Naive thymus-derived CD8-positive, alpha-beta T cell (primary cell): Measurements from ENCODE around the gene TMEM8B. TPM values are rescaled to one million over a fixed set of nuclear protein-coding genes. Genes with fewer than 3 reads are reported as not detected.

Experiments used
- polyA plus RNA-seq, 3 donors: library from polyadenylated mRNA; unstranded; fragments of 300-500 nt; fragmentation: Illumina TruSeq; gene quantifications; one replicate each; pipeline ENCODE4 v1.2.3, GENCODE V29; 2021
- total RNA-seq, 8 experiments: library from RNA in 2 of 8; stranded (reverse) in 2 of 8; gene quantifications; one replicate each; pipeline ENCODE4 v1.2.3 and lab custom pipeline; 2021 to 2026

The TMEM8B gene
- total and polyA plus RNA-seq, 5 experiments from 2014 or later: 1.5 to 10.2 (median 2.4) TPM

Other genes starting within 250 kb of the TMEM8B start
- gene TESK1, start 224.0 kb upstream of the TMEM8B start, total RNA-seq: 10 to 100 TPM; 43.5 to 44.4 TPM
- 1 to 10 TPM; 3.0 to 8.1 (median 4.8) TPM for gene TESK1, start 224.0 kb upstream of the TMEM8B start, polyA plus RNA-seq
- gene CD72, start 210.8 kb upstream of the TMEM8B start, total RNA-seq: 1 to 10 TPM; 7.8 to 8.0 TPM
- gene CD72, start 210.8 kb upstream of the TMEM8B start, polyA plus RNA-seq: 1 to 10 TPM in 1 of 3 donors, under 1 TPM in 2; 0.80 to 1.5 (median 0.91) TPM
- gene SIT1, start 178.3 kb upstream of the TMEM8B start, total RNA-seq: 10 to 100 TPM; 24.2 to 25.4 TPM
- gene SIT1, start 178.3 kb upstream of the TMEM8B start, polyA plus RNA-seq: 100 to 1,000 TPM in 1 of 3 donors, 10 to 100 TPM in 2; 82.2 to 128 (median 91.6) TPM
- over 10,000 TPM; 14,495 to 21,271 TPM for gene RMRP, start 171.2 kb upstream of the TMEM8B start, total RNA-seq
- 10 to 100 TPM in 1 of 3 donors, not detected in 2; 33.0 TPM for gene RMRP, start 171.2 kb upstream of the TMEM8B start, polyA plus RNA-seq
- gene CCDC107, start 170.9 kb upstream of the TMEM8B start, total RNA-seq: 10 to 100 TPM; 13.8 to 16.6 TPM
- gene CCDC107, start 170.9 kb upstream of the TMEM8B start, polyA plus RNA-seq: 10 to 100 TPM; 45.9 to 59.0 (median 51.5) TPM
- under 1 TPM in 1 of 2 experiments, not detected in 1; 0.29 TPM for gene ARHGEF39, start 164.0 kb upstream of the TMEM8B start, total RNA-seq
- under 1 TPM; 0.13 to 0.25 (median 0.24) TPM for gene ARHGEF39, start 164.0 kb upstream of the TMEM8B start, polyA plus RNA-seq
- not detected for gene CA9, start 155.3 kb upstream of the TMEM8B start, total RNA-seq
- not detected for gene CA9, start 155.3 kb upstream of the TMEM8B start, polyA plus RNA-seq
- 10 to 100 TPM; 92.3 to 98.5 TPM for gene TPM2, start 139.3 kb upstream of the TMEM8B start, total RNA-seq
- under 1 TPM in 1 of 3 donors, not detected in 2; 0.34 TPM for gene TPM2, start 139.3 kb upstream of the TMEM8B start, polyA plus RNA-seq
- 100 to 1,000 TPM; 204 to 233 TPM for gene TLN1, start 97.0 kb upstream of the TMEM8B start, total RNA-seq
- 10 to 100 TPM; 32.9 to 88.9 (median 36.4) TPM for gene TLN1, start 97.0 kb upstream of the TMEM8B start, polyA plus RNA-seq
- gene CREB3, start 96.6 kb upstream of the TMEM8B start, total RNA-seq: 10 to 100 TPM; 17.1 to 19.5 TPM
- 10 to 100 TPM; 29.8 to 40.3 (median 33.1) TPM for gene CREB3, start 96.6 kb upstream of the TMEM8B start, polyA plus RNA-seq
- 10 to 100 TPM; 56.7 to 65.4 TPM for gene GBA2, start 80.0 kb upstream of the TMEM8B start, total RNA-seq
- gene GBA2, start 80.0 kb upstream of the TMEM8B start, polyA plus RNA-seq: 10 to 100 TPM; 14.8 to 28.3 (median 22.0) TPM
- 10 to 100 TPM; 30.7 to 31.7 TPM for gene RGP1, start 79.9 kb upstream of the TMEM8B start, total RNA-seq
- gene RGP1, start 79.9 kb upstream of the TMEM8B start, polyA plus RNA-seq: 1 to 10 TPM; 6.8 to 9.6 (median 8.1) TPM
- 1 to 10 TPM in 1 of 2 experiments, under 1 TPM in 1; 0.88 to 1.7 TPM for gene MSMP, start 75.0 kb upstream of the TMEM8B start, total RNA-seq
- gene MSMP, start 75.0 kb upstream of the TMEM8B start, polyA plus RNA-seq: 1 to 10 TPM in 1 of 3 donors, not detected in 2; 1.3 TPM
- 10 to 100 TPM; 12.6 to 12.7 TPM for gene NPR2, start 37.6 kb upstream of the TMEM8B start, total RNA-seq
- under 1 TPM; 0.20 to 0.94 (median 0.36) TPM for gene NPR2, start 37.6 kb upstream of the TMEM8B start, polyA plus RNA-seq
- gene SPAG8, start 17.0 kb upstream of the TMEM8B start, total RNA-seq: 1 to 10 TPM; 7.0 to 8.9 TPM
- gene SPAG8, start 17.0 kb upstream of the TMEM8B start, polyA plus RNA-seq: 1 to 10 TPM in 2 of 3 donors, under 1 TPM in 1; 0.17 to 2.2 (median 1.7) TPM
- 10 to 100 TPM; 25.4 to 27.9 TPM for gene HINT2, start 14.2 kb upstream of the TMEM8B start, total RNA-seq
- gene HINT2, start 14.2 kb upstream of the TMEM8B start, polyA plus RNA-seq: 10 to 100 TPM; 73.0 to 87.9 (median 78.5) TPM
- gene FAM221B, start 496 bp upstream of the TMEM8B start, total RNA-seq: not detected
- not detected for gene FAM221B, start 496 bp upstream of the TMEM8B start, polyA plus RNA-seq
- not detected for gene OR13J1, start 41.2 kb downstream of the TMEM8B start, total RNA-seq
- not detected for gene OR13J1, start 41.2 kb downstream of the TMEM8B start, polyA plus RNA-seq
- gene HRCT1, start 77.0 kb downstream of the TMEM8B start, total RNA-seq: not detected
- not detected for gene HRCT1, start 77.0 kb downstream of the TMEM8B start, polyA plus RNA-seq
- not detected for gene SPAAR, start 80.3 kb downstream of the TMEM8B start, total RNA-seq
- gene SPAAR, start 80.3 kb downstream of the TMEM8B start, polyA plus RNA-seq: not detected
- gene OR2S2, start 128.9 kb downstream of the TMEM8B start, total RNA-seq: not detected
- not detected for gene OR2S2, start 128.9 kb downstream of the TMEM8B start, polyA plus RNA-seq
- gene RECK, start 207.7 kb downstream of the TMEM8B start, total RNA-seq: 10 to 100 TPM in 1 of 2 experiments, 1 to 10 TPM in 1; 9.8 to 12.1 TPM
- gene RECK, start 207.7 kb downstream of the TMEM8B start, polyA plus RNA-seq: 10 to 100 TPM; 13.2 to 14.8 (median 13.5) TPM